ENCODE data around the gene IL20. TPM values are rescaled to one million over a fixed set of nuclear protein-coding genes. Genes with fewer than 3 reads are reported as not detected.

The IL20 gene
- total RNA-seq, 1 experiment from 2014 or later, result not detected

DNA sequence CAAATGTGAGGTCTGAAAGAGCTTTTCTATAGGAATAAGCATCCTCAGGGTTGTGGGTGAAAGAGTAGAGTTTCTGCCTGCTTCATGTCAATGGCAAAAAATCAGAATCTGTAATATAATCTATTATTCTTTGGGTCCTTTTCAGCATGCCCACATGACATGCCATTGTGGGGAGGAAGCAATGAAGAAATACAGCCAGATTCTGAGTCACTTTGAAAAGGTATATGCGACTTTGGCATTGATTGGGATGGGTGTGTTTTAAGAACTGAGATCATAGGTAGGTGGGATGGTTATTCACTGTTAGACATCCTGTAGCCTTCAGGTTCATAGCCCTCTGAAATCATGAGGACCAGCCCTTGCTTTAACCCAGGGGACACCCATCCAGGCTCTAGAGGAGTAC, 1.8 kb downstream of the IL20 start:
- Mint-ChIP-seq H3K36me3 (ENCODE audit: insufficient read depth, unreplicated experiment) (no peaks in the 10 kb centered on the region), H3K4me3 (ENCODE audit: unreplicated experiment) (no peak overlapping the region), H3K4me1 (ENCODE audit: low read depth, unreplicated experiment) (no peaks in the 10 kb centered on the region), H3K27ac (ENCODE audit: unreplicated experiment) (no peak overlapping the region), H3K27me3 (ENCODE audit: insufficient read depth, unreplicated experiment) (peaks cover 10% of the 10 kb centered on the region), H3K9me3 (ENCODE audit: unreplicated experiment) (no peaks in the 10 kb centered on the region)
- H3K4me3 ChIP-seq (ENCODE audit: low read depth, low read length), result no peak overlapping the region
- no peaks in the 10 kb centered on the region for H3K27me3 ChIP-seq (replicated peaks; ENCODE audit: control insufficient read depth, insufficient read depth, low read length)
- TF ChIP-seq CTCF (IDR thresholded peaks at IDR 0.05; ENCODE audit: insufficient read depth in 1 of 2, low read depth in 1 of 2, low read length in 1 of 2, severe bottlenecking in 1 of 2, unreplicated experiment in 1 of 2), result no peak
- no peaks in the 10 kb centered on the region for H3K4me1 ChIP-seq
- BruUV-seq (replicated peaks), result no TSS peak
- ChIA-PET CTCF (interaction anchor here (0.6 kb wide), 1 partner anchor 13 kb away, joined by 5 read pairs; no protein-coding TSS in a partner anchor), POLR2A (no interaction called here)
- no peak for DNase-seq
- no peaks in the 10 kb centered on the region for H3K9me3 ChIP-seq
- intact Hi-C loops (cut with micrococcal nuclease; ENCODE audit: unreplicated experiment), result loop anchor here (5.0 kb wide), 1 partner anchor 45 kb away; no protein-coding TSS in a partner anchor
- no peaks in the 10 kb centered on the region for H3K36me3 ChIP-seq (ENCODE audit: control insufficient read depth, insufficient read depth, low read length)

DNA sequence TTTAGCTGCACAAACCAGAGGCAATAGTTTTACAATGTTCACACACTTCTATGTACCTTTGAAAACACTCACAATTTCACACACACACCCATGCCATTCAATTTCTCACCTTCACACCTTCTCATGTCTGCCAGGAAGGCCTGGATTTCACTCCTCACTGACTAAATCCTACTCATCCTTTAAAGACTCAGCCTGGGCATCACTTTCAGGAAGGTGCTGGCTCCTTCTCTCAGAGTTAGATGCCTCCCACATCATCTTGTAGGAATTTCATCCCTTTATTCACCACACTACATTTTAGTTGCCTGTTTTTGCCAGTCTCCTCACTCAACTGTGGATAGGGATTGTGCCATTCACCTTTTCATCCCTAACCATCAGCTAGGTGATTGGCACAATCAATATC, 2.3 kb downstream of the IL20 start:
- no peaks in the 10 kb centered on the region for H3K36me3 Mint-ChIP-seq (ENCODE audit: insufficient read depth, unreplicated experiment)
- no peak for DNase-seq

DNA sequence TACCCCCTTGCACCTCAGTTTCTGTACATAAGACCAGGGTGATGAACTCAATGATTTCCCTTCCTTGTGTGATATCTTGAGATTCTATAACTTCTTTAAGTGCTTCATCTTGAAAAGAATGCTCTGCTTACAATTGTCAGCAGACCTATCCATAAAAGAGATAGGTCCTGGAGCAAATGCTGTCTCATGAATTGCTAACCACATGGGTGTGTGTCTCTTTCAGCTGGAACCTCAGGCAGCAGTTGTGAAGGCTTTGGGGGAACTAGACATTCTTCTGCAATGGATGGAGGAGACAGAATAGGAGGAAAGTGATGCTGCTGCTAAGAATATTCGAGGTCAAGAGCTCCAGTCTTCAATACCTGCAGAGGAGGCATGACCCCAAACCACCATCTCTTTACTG, 2.8 kb downstream of the IL20 start:
- Mint-ChIP-seq H3K27me3 (ENCODE audit: insufficient read depth, unreplicated experiment) (peaks cover 7% of the 10 kb centered on the region), H3K36me3 (ENCODE audit: insufficient read depth, unreplicated experiment) (no peaks in the 10 kb centered on the region)
- intact Hi-C loops (cut with micrococcal nuclease; ENCODE audit: unreplicated experiment), result loop anchor here (5.0 kb wide), 1 partner anchor 44 kb away; no protein-coding TSS in a partner anchor

More for the DNA sequence above, 2.3 kb downstream of the IL20 start:
- Mint-ChIP-seq H3K27me3 (ENCODE audit: insufficient read depth, unreplicated experiment) (peaks cover 10% of the 10 kb centered on the region), H3K27ac (ENCODE audit: unreplicated experiment) (no peak overlapping the region), H3K4me3 (ENCODE audit: unreplicated experiment) (no peak overlapping the region), H3K9me3 (ENCODE audit: unreplicated experiment) (no peaks in the 10 kb centered on the region), H3K4me1 (ENCODE audit: low read depth, unreplicated experiment) (no peaks in the 10 kb centered on the region)
- Histone ChIP-seq H3K9me3 (no peaks in the 10 kb centered on the region), H3K36me3 (ENCODE audit: control insufficient read depth, insufficient read depth, low read length) (no peaks in the 10 kb centered on the region), H3K27me3 (replicated peaks; ENCODE audit: control insufficient read depth, insufficient read depth, low read length) (no peaks in the 10 kb centered on the region), H3K4me1 (no peaks in the 10 kb centered on the region), H3K4me3 (ENCODE audit: low read depth, low read length) (no peak overlapping the region)
- intact Hi-C loops (cut with micrococcal nuclease; ENCODE audit: unreplicated experiment), result loop anchor here (5.0 kb wide), 1 partner anchor 45 kb away; no protein-coding TSS in a partner anchor
- ChIA-PET POLR2A (no interaction called here), CTCF (interaction anchor here (0.6 kb wide), 1 partner anchor 13 kb away, joined by 5 read pairs; no protein-coding TSS in a partner anchor)
- TF ChIP-seq CTCF (IDR thresholded peaks at IDR 0.05; ENCODE audit: insufficient read depth in 1 of 2, low read depth in 1 of 2, low read length in 1 of 2, severe bottlenecking in 1 of 2, unreplicated experiment in 1 of 2), result no peak
- no TSS peak for BruUV-seq (replicated peaks)

More for the DNA sequence above, 2.8 kb downstream of the IL20 start:
- no peaks in the 10 kb centered on the region for H3K27me3 ChIP-seq (replicated peaks; ENCODE audit: control insufficient read depth, insufficient read depth, low read length)
- H3K36me3 ChIP-seq (ENCODE audit: control insufficient read depth, insufficient read depth, low read length), result no peaks in the 10 kb centered on the region
- no TSS peak for BruUV-seq (replicated peaks)
- no peak overlapping the region for H3K4me3 Mint-ChIP-seq (ENCODE audit: unreplicated experiment)
- no peaks in the 10 kb centered on the region for H3K4me1 Mint-ChIP-seq (ENCODE audit: low read depth, unreplicated experiment)
- ChIA-PET CTCF (no interaction called here), POLR2A (no interaction called here)
- TF ChIP-seq CTCF (IDR thresholded peaks at IDR 0.05; ENCODE audit: insufficient read depth in 1 of 2, low read depth in 1 of 2, low read length in 1 of 2, severe bottlenecking in 1 of 2, unreplicated experiment in 1 of 2), result no peak
- no peaks in the 10 kb centered on the region for H3K4me1 ChIP-seq
- H3K4me3 ChIP-seq (ENCODE audit: low read depth, low read length), result no peak overlapping the region
- H3K9me3 ChIP-seq, result no peaks in the 10 kb centered on the region
- DNase-seq, result no peak
- H3K9me3 Mint-ChIP-seq (ENCODE audit: unreplicated experiment), result no peaks in the 10 kb centered on the region
- no peak overlapping the region for H3K27ac Mint-ChIP-seq (ENCODE audit: unreplicated experiment)

Data from Caco-2 (cell line).